C4-2B (cell line): Measurements from ENCODE around the gene DGKD.

ENCODE experiments used
- ZFX ChIP-seq: fragments of 450-650 bp; IDR thresholded peaks from 2 replicates; pipeline ENCODE4 v1.6.1; 2017
- TF ChIP-seq, protein P1 (sequence below): fragments of 450-650 bp; conservative IDR thresholded peaks from 2 replicates; pipeline ENCODE4 v1.5.1; 2017; ENCODE audit warnings: mild to moderate bottlenecking

DNA sequence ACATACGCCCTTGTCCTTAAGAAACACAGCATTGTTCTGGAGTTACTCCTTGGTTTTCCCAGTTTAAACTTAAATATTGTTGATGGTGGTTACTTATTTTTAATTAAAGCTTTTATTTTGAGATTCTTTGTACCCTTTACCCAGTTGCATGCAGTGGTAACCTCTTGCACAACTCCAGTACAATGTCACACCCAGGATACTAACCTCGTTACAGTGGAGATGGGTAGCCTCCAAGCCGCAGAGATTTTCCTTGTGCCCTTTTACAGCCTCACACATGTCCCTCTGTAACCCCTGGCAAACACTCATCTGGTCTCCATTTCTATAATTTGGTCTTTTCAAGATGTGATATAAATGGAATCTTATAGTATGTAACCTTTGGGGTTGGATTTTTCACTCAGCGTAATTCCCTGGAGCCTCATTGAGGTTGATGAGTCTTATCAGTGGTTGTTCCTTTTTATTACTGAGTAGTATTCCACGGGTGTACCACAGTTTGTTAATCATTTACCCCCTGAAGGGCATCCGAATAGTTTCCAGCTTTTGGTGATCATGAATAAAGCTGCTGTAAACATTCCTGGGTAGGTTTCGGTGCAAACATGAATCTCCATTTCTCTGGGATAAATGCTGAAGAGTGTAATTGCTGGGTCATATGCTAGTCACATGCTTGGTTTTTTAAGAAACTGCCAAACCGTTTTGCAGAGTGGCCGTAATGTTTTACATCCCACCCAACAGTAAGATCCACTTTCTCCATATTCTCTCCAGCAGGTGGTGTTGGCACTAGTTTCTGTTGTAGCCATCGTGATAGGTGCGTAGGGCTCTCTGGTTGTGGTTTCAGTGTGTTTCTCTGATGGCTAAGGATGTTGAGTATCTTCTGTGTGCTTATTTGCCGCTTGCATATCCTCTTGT is 68.6 kb downstream of the DGKD start:
- TF ChIP-seq, protein P1, sequence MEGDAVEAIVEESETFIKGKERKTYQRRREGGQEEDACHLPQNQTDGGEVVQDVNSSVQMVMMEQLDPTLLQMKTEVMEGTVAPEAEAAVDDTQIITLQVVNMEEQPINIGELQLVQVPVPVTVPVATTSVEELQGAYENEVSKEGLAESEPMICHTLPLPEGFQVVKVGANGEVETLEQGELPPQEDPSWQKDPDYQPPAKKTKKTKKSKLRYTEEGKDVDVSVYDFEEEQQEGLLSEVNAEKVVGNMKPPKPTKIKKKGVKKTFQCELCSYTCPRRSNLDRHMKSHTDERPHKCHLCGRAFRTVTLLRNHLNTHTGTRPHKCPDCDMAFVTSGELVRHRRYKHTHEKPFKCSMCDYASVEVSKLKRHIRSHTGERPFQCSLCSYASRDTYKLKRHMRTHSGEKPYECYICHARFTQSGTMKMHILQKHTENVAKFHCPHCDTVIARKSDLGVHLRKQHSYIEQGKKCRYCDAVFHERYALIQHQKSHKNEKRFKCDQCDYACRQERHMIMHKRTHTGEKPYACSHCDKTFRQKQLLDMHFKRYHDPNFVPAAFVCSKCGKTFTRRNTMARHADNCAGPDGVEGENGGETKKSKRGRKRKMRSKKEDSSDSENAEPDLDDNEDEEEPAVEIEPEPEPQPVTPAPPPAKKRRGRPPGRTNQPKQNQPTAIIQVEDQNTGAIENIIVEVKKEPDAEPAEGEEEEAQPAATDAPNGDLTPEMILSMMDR, result no peak
- TF ChIP-seq ZFX, result no peak
